Astrocyte of the spinal cord (primary cell): ENCODE measurements around the gene CYP1A2.

Source experiments
- DNase-seq: peaks from one replicate; pipeline ENCODE4 v3.0.0; 2011; ENCODE audit warnings: low read depth, low spot score
- H3K4me3 ChIP-seq: 2 replicates; pipeline ENCODE4 v1.5.1; 2011; ENCODE audit warnings: low read depth, mild to moderate bottlenecking, low read length, moderate library complexity
- CTCF ChIP-seq: IDR thresholded peaks from 2 replicates; pipeline ENCODE4 v1.5.1; 2012; ENCODE audit warnings: low read depth, mild to moderate bottlenecking, low read length, inconsistent platforms
- in situ Hi-C: cut with HindIII; loops from 2 replicates; pipeline ENCODE4 v1.10.0; 2017; ENCODE audit warnings: low sequenced_read_pairs

CYP1A2 gene

GRCh38 chr15:74802862-74803447 lies 54.3 kb downstream of the CYP1A2 start:
- TF ChIP-seq CTCF, result no peak
- H3K4me3 ChIP-seq, result no peak overlapping the region
- in situ Hi-C loops, result no loop called here
- DNase-seq, result no peak

- in situ Hi-C loops, result no loop called here
- DNase-seq, result no peak
- TF ChIP-seq CTCF, result no peak
- no peak overlapping the region for H3K4me3 ChIP-seq
Measured at GRCh38 chr15:74804935-74805334, 56.3 kb downstream of the CYP1A2 start.
